HG03108 (cell line): Measurements from ENCODE around the gene KASH5.
"Not testable (repeated sequence)": the region's sequence is repeated elsewhere in the genome, so short reads cannot be mapped to it uniquely, and the experiment has no call there.

Experiments
- ATAC-seq: cut with Tn5 transposase; IDR thresholded peaks from one replicate; pipeline ENCODE4 v1.9.1; 2021; ENCODE audit warnings: moderate library complexity; ENCODE audit not compliant: unreplicated experiment

KASH5 gene

DNA sequence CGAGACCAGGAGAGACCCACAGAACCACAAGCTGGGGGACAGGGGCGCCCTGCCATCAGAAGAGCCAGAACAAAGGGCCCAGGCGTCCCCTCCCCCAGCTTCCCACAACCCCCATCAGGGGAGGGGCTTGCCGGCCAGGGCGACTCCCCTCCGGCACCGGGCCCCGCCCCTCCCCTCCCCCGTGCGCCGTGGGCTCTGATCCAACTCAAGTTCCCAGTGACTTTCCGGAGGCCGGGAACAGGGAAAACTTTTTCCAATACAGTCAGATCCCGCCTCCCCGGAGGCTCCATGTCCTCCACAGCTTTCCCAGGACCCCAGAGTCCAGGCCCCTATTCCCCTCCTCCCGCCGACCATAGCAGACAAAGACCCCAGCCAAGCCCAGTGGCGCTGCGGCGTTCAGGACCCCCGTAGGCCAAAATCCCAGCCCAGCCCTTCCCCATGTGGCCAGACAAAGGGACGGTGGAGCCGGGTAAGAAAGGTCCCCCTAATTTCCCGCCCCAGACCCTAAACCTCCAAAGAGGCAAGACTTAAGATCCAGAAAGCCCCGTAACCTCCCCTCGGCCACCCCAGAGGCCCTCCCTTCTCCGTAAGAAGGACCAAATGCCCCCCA lies 26.5 kb upstream of the KASH5 start:
- ATAC-seq: no peak

DNA sequence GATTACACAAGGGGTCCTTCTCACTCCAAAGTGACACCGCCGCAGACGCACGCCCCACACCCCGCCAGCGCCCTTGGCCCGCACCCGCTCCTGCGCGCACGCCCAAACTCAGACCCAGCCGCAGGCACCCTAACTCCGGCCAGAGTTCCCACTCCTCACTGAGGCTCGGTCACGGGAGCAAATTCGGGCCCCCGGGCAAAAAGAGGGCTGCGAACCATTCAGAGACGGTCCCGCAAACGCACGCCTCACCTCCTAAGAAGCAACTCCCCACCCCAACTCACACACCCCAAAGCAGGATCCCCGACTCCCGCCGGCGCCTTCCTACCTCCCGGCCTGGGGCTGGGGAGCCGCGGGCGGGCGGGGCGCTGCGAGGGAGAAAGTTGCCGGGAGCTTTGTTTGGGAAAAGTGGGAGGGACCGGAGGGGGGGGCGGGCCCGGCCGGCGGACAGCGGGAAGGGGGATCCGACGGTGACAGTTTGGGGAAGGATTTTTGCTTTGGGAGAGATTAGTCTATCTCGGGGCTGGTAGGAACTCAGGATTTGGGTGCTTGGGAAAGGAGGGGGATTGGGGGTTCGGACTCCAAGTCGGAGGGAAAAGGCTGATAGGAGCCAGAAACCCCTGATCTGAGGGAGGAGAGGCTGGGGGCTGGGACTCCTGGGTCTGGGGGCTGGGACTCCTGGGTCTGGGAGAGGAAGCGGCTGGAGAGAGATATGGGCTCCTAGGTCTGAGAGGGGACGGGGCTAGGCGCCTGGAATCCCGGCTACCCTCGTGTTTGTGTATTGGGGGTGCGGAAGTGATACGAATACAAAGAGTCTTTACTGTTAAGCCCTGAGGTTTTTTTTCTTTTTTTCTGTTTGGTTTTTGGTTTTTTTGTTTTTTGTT lies 25.8 kb upstream of the KASH5 start, which contains the start of gene TEAD2:
Gene TEAD2, minus strand, starts transcription at position 369 of the 881 bp plus-strand sequence. CDS start 2,341 bp downstream, outside the sequence.
- ATAC-seq: no peak

DNA sequence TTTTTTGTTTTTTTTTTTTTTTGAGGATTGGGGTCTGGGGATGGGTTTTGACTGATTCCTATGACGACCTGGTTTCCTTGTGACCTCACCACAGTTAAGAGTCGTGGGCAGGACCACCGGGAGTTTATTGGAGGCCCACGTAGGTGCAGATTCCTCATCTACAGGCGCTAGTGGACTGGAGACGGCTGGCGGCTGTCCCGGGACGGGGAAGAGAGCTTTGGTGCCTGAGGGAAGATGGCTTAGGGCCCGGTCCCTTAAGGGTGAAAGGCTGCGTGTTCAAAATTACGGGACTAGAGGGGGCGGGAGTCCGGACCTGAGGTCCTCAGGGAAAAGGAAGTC lies 25.2 kb upstream of the KASH5 start:
- no peak for ATAC-seq

DNA sequence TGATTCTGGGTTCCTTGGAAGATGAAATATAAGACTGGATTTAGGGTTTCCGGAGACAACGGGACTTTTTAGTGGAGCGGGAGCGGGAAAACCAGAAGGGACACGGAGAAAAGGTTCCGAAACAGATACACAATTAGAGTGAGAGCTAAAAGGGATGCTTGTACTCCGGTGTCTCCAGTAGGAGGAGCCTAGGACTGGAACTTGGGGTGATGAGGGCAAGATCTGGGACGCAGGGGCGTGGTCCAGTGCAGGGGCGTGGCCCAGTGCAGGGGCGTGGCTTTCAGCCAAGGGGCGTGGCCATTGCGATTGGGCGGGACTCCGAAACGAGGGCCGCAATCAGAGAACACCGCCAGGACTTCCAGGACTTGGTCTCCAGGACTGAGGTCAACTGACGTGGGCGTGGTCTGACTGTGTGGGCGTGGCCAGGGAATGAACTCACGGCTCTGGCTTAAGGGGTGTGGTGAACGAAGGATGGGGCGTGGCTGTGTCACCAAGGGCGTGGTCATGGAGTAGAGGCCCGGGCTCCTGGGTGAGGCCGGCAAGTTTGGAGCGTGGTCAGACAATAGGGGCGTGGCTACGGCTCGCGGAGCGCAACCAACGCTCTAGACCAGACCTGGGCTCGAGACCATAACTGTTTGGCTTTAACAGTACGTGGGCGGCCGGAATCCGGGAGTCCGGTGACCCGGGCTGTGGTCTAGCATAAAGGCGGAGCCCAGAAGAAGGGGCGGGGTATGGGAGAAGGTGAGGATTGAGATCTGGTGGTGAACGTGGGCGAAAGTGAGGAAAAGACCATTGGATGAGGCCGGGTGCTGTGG lies 24.6 kb upstream of the KASH5 start, which contains the start of gene DKKL1:
Gene DKKL1, plus strand, starts transcription at position 610 of the 815 bp plus-strand sequence. Its CDS starts 122 bp downstream, at position 732.
- ATAC-seq: peak; percentile 51

DNA sequence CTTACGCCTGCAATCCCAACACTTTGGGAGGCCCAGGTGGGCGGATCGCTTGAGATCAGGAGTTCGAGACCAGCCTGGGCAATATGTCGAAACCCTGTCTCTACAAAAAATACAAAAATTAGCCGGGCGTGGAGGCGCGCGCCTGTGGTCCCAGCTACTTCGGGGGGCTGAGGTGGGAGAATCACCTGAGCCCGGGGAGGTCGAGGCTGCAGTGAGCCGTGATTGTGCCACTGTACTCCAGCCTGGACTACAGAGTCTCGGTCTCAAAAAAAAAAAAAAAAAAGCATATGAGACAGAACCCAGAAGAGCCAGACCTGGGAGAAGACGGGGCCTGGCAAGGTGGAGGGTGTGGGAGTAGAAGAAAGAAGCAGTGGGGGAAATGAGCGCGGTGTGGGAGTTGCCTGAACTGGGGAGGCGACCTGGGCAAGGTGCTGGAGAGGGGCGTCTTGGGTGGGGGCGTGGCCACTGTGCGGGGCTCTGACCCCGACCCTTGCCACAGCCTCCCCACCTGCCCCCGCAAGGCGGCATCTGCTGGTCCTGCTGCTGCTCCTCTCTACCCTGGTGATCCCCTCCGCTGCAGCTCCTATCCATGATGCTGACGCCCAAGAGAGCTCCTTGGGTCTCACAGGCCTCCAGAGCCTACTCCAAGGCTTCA lies 23.8 kb upstream of the KASH5 start:
- ATAC-seq: no peak

DNA sequence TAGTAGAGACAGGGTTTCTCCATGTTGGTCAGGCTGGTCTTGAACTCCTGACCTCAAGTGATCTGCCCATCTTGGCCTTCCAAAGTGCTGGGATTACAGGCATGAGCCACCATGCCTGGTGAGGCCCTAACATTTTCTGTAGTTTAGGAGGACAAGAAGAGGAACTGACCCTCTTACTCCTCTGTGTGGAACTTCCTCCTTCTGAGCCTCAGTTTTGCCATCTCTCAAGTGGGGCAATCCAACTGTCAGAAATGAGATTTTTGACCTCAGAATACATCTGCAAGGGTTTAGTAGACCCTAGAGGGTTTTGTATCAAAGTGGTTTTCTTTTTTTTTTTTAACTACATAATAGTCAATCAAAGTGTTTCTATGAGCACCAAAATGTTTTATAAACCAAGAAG lies 21.9 kb upstream of the KASH5 start:
- ATAC-seq: no peak

DNA sequence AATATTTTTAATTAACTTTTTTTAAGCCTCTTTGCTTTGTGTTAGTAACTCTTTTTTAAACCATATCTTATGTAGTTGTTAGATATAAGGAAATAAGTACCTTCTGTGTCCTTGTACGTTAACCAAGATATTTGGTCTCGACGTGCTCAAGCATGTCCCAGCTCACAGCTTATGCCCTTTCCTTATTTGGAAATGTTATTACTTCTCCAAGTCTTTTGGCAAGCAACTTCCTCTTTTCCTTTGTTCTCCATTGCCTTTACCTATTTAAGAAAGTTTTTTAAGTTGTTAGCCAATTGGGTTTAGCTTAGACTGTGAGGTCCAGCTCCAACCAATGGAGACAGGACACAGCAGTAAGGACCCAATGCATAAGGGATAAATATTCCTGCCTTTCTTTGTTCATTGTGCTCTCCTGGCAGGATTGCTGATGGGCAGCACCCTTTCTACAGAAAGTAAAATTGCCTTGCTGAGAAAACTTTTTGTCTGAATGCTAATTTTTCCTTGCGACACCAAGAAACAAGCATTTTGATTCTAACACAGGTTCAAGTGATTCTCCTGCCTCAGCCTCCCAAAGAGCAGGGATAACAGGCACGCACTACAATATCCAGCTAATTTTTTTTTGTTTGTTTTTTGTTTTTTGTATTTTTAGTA lies 19.2 kb upstream of the KASH5 start:
- ATAC-seq: no peak

DNA sequence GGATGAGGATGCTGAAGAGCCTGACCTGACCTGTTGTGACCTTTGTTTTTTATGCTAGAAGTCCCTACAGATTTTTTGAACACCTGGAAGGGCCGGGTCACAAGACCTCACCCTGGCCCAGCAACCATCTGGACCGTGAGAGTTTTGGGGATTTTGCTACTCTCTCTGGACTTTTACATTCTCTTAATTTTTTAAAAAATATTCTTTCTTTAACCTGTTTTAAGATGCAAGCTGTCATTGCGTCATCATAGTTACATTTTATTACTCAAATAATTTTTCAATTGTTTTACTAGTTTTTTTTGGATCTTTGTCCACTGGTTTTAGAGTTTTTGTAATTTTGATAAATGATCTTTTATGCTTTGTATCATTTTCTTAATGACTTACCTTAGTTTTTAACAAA lies 16.9 kb upstream of the KASH5 start:
- ATAC-seq: no peak

DNA sequence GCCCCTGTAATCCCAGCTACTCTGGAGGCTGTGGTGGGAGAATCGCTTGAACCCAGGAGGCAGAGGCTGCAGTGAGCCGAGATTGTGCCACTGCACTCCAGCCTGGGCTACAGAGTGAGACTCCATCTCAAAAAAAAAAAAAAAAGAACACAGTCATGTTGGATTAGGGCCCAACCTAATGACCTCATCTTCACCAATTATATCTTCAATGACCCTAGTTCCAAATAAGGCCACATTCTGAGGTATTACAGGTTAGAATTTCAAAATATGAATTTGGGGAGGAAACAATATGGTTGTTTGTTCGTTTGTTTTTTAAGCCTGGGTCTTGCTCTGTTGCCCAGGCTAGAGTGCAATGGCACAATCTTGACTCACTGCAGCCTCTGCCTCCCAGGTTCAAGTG lies 14.9 kb upstream of the KASH5 start:
- ATAC-seq: not testable (repeated sequence)

DNA sequence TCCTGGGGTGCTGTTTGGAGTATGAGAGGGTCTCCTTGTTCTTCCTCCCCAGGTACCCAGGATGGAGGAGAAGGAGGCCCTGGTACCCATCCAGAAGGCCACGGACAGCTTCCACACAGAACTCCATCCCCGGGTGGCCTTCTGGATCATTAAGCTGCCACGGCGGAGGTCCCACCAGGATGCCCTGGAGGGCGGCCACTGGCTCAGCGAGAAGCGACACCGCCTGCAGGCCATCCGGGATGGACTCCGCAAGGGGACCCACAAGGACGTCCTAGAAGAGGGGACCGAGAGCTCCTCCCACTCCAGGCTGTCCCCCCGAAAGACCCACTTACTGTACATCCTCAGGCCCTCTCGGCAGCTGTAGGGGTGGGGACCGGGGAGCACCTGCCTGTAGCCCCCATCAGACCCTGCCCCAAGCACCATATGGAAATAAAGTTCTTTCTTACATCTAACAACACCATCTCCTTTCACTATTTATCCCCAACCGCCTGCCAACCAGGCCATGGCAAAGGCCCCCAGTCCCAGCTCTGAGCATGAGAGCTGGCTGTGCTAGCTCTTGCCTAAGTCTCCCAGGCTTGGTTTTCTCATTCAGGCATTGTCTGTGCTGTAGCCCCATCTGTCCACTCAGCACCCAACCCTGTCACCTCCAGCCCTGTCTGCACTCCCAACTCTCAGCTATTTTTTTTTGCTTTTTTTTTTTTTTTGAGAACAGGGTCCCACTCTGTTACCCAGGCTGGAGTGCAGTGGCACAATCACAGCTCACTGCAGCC lies 13.2 kb upstream of the KASH5 start:
- no peak for ATAC-seq

DNA sequence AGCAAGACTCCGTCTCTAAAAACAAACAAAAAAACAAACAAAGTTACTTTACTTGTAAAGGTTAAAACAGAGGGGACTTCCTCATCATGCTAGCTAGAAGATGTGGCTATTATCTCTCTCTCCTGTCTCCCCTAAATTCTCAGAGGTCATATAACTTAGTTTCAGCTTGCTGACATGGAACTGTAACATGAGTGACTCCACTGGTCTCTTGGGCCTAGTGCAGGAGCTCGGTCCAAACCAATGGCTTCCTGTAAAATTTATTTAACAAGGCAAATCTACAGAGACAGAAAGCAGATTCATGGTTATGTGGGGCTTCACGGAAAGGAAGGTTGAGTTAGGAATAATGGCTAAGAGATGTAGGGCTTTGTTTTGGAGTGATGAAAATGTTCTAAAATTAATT lies 9.5 kb upstream of the KASH5 start:
- ATAC-seq: no peak

DNA sequence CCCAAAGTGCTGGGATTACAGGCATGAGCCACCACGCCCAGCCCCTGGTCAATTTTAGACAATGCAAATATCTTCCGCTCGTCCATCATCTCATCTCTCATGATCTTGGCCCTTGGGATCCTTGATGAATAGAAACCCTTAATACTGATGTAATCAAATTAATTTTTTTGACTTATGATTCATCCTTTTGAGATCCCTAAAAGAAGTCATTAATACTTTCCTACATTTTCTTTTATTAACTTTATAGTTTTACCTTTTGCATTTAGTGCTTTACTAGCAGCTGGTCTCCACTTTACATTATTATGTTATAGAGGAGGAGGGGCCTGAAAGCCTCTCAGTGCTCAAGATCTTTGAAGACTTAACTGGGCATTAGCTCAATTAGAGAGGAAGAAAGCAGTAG lies 7.7 kb upstream of the KASH5 start:
- ATAC-seq: no peak

DNA sequence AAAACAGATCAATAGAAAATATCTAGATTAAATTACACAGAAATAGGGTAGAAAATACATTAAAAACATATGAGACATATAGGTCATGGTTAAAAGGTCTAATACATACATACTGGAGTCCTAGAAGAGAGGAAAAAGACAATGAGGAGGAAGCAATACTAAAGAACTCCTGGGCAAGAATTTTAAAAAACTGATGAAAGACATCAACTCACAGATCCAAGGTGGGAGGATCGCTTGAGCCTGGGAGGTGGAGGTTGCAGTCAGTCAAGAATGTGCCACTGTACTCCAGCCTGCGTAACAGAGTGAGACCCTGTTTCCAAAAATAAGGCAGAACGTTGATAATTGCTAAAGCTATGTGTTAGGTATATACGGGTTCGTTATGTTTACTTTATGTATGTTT lies 5.4 kb upstream of the KASH5 start:
- no peak for ATAC-seq

DNA sequence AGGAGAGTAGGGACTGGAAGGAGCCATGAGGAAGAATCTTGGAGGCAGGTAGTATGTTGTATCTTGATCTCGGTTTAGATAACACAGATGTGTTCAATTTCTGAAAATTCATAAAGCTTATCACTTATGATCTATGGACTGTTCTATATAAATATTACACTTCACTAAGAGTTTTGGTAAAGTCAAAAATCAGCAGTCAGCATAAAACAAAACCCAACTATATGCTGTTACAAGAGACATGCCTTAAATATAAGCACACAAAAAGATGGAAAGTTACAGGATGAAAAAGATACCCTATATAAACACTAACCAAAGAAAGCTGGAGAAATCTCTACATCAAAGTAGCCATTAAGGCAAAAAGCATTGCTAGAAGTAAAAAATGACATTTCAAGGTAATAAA lies 4.5 kb upstream of the KASH5 start:
- no peak for ATAC-seq

DNA sequence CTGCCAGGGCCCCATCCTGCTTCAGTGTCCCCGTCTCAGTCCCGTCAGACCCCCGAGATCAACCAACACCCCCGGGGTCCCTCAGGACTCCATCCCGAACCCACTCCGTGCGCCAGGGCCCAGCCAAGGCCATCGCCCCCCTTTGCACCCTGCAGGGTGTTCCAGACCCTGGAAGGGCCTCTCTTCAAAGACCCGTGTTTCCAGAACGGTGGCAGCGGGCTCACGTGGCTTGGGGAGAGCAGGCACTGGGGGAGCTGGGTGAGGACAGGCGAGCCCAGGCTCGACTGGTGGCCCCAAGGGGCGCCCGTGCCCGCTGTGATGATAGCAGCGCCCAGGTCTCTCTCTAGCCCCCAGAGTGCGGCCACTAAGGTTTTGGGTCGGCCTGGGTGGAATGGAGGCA lies 1.4 kb downstream of the KASH5 start:
- ATAC-seq: no peak

DNA sequence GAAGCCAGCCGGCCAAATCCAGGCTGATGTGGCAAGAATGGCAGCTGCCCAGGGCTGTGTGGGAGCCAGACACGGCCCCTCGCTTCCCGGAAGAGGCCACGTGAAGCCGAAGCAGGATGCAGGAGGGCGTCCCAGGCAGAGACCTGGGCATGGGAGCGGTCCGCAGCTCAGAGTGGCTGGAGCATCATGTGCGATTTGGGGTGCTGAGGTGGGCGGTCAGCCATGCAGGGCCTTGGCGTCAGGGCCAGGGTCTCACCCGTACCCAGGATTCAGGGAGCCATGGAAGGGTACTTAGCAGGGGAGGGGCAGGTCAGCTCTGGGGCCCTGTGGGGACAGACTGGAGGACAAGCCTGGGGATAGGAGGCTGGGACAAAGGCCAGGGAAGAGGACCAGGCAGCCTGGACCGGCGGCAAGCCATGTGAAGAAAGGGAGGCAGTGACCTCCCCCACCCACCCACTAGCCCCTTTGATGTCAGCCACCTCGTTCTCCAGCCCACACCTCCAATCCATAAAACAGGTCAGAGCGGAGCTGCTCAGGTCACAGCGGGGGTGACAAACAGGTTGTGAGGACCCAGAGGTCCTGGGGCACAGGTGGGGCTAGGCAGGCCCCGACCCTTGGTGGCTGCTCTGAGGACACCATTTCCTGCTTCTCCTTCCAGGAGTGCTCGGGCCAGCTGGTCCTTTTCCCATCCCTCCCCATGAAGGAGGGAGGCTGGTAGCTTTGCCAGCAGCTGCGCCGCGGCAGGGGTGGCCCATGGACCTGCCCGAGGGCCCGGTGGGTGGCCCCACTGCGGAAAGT lies 2.3 kb downstream of the KASH5 start:
- ATAC-seq: no peak

DNA sequence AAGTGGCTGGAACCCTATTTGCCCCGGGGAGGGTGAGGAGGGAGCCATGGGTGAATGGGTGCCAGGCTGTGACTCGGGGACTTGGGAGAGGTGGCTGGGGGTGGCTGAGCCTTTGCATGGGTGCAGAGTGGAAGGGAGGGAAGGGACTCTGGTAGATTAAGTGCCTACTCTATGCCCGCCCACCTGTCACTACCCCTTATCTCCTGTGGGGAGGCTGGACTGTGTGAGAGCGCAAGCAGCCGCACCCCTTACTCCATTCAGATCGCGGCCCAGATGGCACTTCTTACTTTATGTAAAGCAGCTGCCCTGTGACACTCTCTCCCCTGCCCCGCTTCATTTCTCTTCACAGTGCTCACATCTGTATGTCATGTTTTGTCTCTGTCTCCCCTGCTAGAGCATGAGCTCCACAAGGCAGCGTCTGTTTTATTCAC lies 2.9 kb downstream of the KASH5 start:
- no peak for ATAC-seq

DNA sequence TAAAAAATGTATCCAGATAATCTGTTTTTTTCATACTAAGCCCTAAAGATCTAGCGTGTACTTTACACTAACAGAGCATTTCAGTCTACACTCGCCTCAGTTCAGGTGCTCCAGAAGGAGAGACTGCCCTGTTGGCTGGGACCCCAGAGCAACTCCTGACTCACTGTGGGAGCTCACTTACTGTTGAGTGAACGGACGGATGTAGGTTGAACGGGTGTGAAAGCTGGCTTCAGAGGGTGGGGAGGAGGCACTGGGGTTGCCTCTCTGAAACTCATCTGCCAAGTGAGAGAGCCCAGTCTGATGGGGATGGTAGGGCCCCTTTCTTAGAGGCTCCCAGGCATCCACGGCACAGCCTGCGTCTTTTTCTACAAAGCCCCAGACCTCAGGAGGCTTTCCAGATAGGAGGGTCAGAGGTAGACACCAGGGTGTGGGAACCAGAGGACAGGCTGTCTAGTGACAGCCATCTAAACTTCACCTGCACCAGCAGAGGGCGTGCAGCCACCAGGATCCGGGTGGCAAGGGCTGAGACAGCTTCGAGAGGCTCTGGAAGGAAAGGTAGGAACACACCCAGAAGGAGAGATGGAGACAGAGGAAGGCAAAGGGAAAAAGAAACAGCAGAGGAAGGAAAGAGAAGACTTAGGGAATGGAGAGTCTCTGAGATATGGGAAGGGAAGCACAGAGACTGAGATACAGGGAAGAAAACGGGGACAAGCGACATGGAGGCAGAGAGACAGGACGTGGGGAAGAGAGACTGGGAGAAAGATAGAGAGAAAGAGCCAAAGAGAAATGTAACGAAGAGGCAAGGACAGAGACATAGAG lies 3.7 kb downstream of the KASH5 start:
- peak; percentile 49 for ATAC-seq
